Measurements from ENCODE around the gene NLGN1. TPM values are rescaled to one million over a fixed set of nuclear protein-coding genes. Genes with fewer than 3 reads are reported as not detected.
"Not testable (repeated sequence)": the region's sequence is repeated elsewhere in the genome, so short reads cannot be mapped to it uniquely, and the experiment has no call there.

NLGN1 gene
- total RNA-seq, 4 donors from 2014 or later, result 21.6 to 50.7 (median 30.4) TPM

DNA sequence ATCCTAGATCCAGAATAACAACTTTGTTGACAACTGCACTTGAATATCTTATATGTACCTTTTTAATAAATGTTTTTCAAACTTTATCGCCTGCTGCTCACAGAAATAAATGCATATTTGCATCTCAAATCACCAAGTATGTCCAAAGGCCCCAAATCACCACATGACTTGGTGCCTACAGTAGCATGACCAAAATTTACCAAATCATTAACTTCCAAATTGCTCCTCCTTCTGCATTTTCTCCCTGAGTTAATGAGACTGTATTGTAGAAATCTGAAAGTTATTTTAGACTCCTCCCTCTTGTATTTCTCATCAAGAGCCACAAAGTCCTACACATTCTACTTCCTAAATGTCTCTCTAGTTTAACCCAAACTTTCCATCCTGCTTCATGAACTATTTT is 826.1 kb downstream of the NLGN1 start:
- Histone ChIP-seq H3K4me1 (no peaks in the 10 kb centered on the region), H3K27ac (no peak overlapping the region), H3K4me3 (no peak overlapping the region), H3K9me3 (no peaks in the 10 kb centered on the region), H3K27me3 (no peaks in the 10 kb centered on the region), H3K36me3 (no peaks in the 10 kb centered on the region)
- TF ChIP-seq EP300 (IDR thresholded peaks at IDR 0.05) (no peak), POLR2A (IDR thresholded peaks at IDR 0.05) (no peak)
- TF ChIP-seq, protein P1, sequence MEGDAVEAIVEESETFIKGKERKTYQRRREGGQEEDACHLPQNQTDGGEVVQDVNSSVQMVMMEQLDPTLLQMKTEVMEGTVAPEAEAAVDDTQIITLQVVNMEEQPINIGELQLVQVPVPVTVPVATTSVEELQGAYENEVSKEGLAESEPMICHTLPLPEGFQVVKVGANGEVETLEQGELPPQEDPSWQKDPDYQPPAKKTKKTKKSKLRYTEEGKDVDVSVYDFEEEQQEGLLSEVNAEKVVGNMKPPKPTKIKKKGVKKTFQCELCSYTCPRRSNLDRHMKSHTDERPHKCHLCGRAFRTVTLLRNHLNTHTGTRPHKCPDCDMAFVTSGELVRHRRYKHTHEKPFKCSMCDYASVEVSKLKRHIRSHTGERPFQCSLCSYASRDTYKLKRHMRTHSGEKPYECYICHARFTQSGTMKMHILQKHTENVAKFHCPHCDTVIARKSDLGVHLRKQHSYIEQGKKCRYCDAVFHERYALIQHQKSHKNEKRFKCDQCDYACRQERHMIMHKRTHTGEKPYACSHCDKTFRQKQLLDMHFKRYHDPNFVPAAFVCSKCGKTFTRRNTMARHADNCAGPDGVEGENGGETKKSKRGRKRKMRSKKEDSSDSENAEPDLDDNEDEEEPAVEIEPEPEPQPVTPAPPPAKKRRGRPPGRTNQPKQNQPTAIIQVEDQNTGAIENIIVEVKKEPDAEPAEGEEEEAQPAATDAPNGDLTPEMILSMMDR (IDR thresholded peaks at IDR 0.05), result no peak
- 84 to 97% methylated on average over 1 of the region's 1 CpG for WGBS, 2 donors
- no peak for DNase-seq (ENCODE audit: low spot score in 2 of 2)

DNA sequence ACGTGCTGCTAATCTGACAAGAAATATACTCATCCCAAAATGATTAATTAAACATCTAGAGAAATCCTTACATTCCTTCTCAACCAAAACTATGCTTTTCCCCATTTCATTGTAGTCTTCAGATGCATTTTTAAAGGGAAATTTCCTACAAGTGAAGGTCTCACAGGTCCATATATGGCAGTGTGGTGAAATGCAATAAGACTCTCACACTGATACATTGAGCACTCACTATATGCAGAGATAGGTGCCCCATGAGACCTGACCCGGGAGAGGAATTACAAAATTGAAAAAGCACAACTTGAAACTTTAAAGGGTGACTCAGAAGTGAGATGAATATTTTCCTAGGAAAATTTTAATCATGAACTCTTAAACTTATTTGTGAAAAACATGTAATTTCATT is 832.4 kb downstream of the NLGN1 start:
- 68 to 76% methylated on average over 2 of the region's 2 CpGs for WGBS, 2 donors
- TF ChIP-seq POLR2A (IDR thresholded peaks at IDR 0.05) (no peak), EP300 (IDR thresholded peaks at IDR 0.05) (no peak)
- TF ChIP-seq, protein P1 (IDR thresholded peaks at IDR 0.05), result no peak

DNA sequence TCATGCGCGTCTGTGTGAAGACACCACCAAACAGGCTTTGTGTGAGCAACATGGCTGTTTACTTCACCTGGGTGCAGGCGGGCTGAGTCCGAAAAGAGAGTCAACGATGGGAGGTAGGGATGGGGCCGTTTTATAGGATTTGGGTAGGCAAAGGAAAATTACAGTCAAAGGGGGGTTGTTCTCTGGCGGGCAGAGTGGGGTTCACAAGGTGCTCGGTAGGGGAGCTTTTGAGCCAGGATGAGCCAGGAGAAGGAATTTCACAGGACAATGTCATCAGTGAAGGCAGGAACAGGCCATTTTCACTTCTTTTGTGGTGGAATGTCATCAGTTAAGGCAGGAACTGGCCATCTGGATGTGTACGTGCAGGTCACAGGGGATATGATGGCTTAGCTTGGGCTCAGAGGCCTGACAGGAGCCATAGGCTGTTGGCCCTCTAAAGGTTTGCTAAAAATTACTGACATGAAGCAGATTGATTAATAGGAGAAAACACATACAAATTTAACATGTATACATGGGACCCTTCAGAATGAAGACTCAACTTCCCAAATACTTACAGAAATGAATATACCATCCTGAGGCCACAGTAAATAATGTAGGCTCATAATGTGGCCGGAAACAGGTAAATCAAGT is 834.6 kb downstream of the NLGN1 start:
- not testable (repeated sequence) for H3K27me3 ChIP-seq; H3K36me3 ChIP-seq; H3K27ac ChIP-seq; H3K9me3 ChIP-seq; DNase-seq (ENCODE audit: low spot score in 2 of 2); H3K4me3 ChIP-seq; H3K4me1 ChIP-seq
- WGBS, 2 donors, result 86 to 87% methylated on average over 10 of the region's 10 CpGs

More for the DNA sequence above, 832.4 kb downstream of the NLGN1 start:
- Histone ChIP-seq H3K27me3 (no peaks in the 10 kb centered on the region), H3K4me1 (no peaks in the 10 kb centered on the region), H3K9me3 (no peaks in the 10 kb centered on the region), H3K27ac (no peak overlapping the region), H3K36me3 (no peaks in the 10 kb centered on the region), H3K4me3 (no peak overlapping the region)
- no peak for DNase-seq (ENCODE audit: low spot score in 2 of 2)

DNA sequence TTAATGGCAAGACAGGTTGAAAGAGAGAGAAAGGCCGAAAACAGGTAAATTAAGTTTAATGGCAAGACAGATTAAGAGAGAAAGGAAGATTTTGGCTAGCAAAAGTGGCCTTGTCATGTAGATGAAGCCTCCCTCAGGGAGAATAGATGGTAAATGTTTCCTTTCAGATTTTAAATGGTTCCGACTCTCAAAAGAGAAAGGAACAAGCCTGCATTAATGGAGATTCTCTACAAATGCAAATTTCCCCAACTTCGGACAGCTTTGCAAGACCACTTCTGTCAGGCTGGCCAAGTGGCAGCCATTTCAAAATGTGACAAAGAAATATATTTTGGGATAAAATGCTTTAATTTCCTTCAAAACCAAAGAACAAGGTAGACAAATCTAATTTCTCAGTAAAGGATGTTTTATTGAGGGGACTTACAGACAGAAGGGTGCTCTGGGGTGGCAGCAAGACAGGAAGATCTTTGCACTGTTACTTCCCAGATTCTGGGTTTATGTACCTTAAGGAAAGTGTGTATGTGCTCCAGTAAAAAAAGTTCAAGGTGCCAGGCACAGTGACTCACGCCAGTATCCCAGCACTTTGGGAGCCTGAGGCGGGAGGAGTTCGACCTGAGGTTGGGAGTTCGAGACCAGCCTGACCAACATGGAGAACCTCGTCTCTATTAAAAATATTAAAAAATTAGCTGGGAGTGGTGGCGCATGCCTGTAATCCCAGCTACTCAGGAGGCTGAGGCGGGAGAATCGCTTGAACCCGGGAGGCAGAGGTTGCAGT is 835.3 kb downstream of the NLGN1 start:
- TF ChIP-seq, protein P1 (IDR thresholded peaks at IDR 0.05), result no peak
- TF ChIP-seq EP300 (IDR thresholded peaks at IDR 0.05), result no peak
- no peak for TF ChIP-seq POLR2A (IDR thresholded peaks at IDR 0.05)
- 91 to 92% methylated on average over 12 of the region's 12 CpGs for WGBS, 2 donors
- Histone ChIP-seq H3K27me3 (no peaks in the 10 kb centered on the region), H3K4me3 (no peak overlapping the region), H3K27ac (no peak overlapping the region), H3K4me1 (no peaks in the 10 kb centered on the region), H3K36me3 (no peaks in the 10 kb centered on the region), H3K9me3 (peaks cover 0 to 9% (median 0%) of the 10 kb centered on the region in 4 donors)
- DNase-seq (ENCODE audit: low spot score in 2 of 2), result no peak

- no peaks in the 10 kb centered on the region for H3K4me1 ChIP-seq
- peaks cover 0 to 9% (median 0%) of the 10 kb centered on the region in 4 donors for H3K9me3 ChIP-seq
- H3K4me3 ChIP-seq, result no peak overlapping the region
- 91 to 95% methylated on average over 2 of the region's 2 CpGs for WGBS, 2 donors
- no peaks in the 10 kb centered on the region for H3K27me3 ChIP-seq
- no peak for TF ChIP-seq EP300 (IDR thresholded peaks at IDR 0.05)
- no peak for TF ChIP-seq POLR2A (IDR thresholded peaks at IDR 0.05)
- TF ChIP-seq, protein P1 (IDR thresholded peaks at IDR 0.05), result no peak
- no peak for DNase-seq (ENCODE audit: low spot score in 2 of 2)
- no peaks in the 10 kb centered on the region for H3K36me3 ChIP-seq
- H3K27ac ChIP-seq, result no peak overlapping the region
Observed at GRCh38 chr3:174233511-174233910, 836.0 kb downstream of the NLGN1 start.
